GM18909 (cell line): ENCODE data around the gene SPINDOC.
"Not testable (repeated sequence)": the region's sequence is repeated elsewhere in the genome, so short reads cannot be mapped to it uniquely, and the experiment has no call there.

ENCODE experiments used
- ATAC-seq: cut with Tn5 transposase; IDR thresholded peaks from one replicate; pipeline ENCODE4 v1.9.1; 2021; ENCODE audit warnings: mild to moderate bottlenecking; ENCODE audit not compliant: unreplicated experiment, poor library complexity

The SPINDOC gene

GRCh38 chr11:63851364-63851763, 38.1 kb downstream of the SPINDOC start:
- no peak for ATAC-seq

- no peak for ATAC-seq
Observed at GRCh38 chr11:63853476-63853875, 40.2 kb downstream of the SPINDOC start.

- no peak for ATAC-seq
Observed at GRCh38 chr11:63854696-63855095, 41.4 kb downstream of the SPINDOC start.

GRCh38 chr11:63855975-63856374, 42.7 kb downstream of the SPINDOC start:
- no peak for ATAC-seq

GRCh38 chr11:63858628-63859550, 45.6 kb downstream of the SPINDOC start:
- no peak for ATAC-seq

- no peak for ATAC-seq
Observed at GRCh38 chr11:63862923-63863322, 49.7 kb downstream of the SPINDOC start.

GRCh38 chr11:63863620-63864019, 50.4 kb downstream of the SPINDOC start:
- ATAC-seq, result not testable (repeated sequence)

- ATAC-seq, result no peak
Observed at GRCh38 chr11:63866211-63866610, 53.0 kb downstream of the SPINDOC start.

GRCh38 chr11:63867511-63867910, 54.3 kb downstream of the SPINDOC start:
- ATAC-seq, result no peak

- ATAC-seq, result no peak
Observed at GRCh38 chr11:63868399-63869064, 55.3 kb downstream of the SPINDOC start.

GRCh38 chr11:63869171-63869591, 55.9 kb downstream of the SPINDOC start:
- no peak for ATAC-seq

GRCh38 chr11:63869683-63870082, 56.4 kb downstream of the SPINDOC start:
- no peak for ATAC-seq

GRCh38 chr11:63870351-63871140, 57.3 kb downstream of the SPINDOC start:
- no peak for ATAC-seq

- ATAC-seq, result peak; percentile 91
Observed at GRCh38 chr11:63871962-63872799, 58.9 kb downstream of the SPINDOC start.

GRCh38 chr11:63872800-63873197, 59.5 kb downstream of the SPINDOC start:
- ATAC-seq, result no peak

GRCh38 chr11:63873311-63873710, 60.1 kb downstream of the SPINDOC start:
- no peak for ATAC-seq

- no peak for ATAC-seq
Observed at GRCh38 chr11:63874511-63874910, 61.3 kb downstream of the SPINDOC start.

- no peak for ATAC-seq
Observed at GRCh38 chr11:63875506-63876065, 62.3 kb downstream of the SPINDOC start.

GRCh38 chr11:63876616-63877015, 63.4 kb downstream of the SPINDOC start:
- no peak for ATAC-seq
